Sigmoid colon (tissue), 7 donors: ENCODE data around the gene ZNF486. TPM values are rescaled to one million over a fixed set of nuclear protein-coding genes. Genes with fewer than 3 reads are reported as not detected.
A peak's percentile ranks its signal among the peaks of the same experiment; 100 is the strongest.
"Not testable (repeated sequence)": the region's sequence is repeated elsewhere in the genome, so short reads cannot be mapped to it uniquely, and the experiment has no call there.

ENCODE experiments used
- DNase-seq: peaks from one replicate; pipeline ENCODE4 v3.0.0-alpha.2; 2019
- H3K27ac ChIP-seq, 4 donors: fragments of 200-600 bp; sonication (generic); one replicate each; pipeline ENCODE4 v1.5.1; 2016 to 2019; ENCODE audit warnings: mild to moderate bottlenecking in 1 of 4
- H3K27me3 ChIP-seq, 3 donors: fragments of 200-600 bp; sonication (generic); one replicate each; pipeline ENCODE4 v1.5.1; 2019; ENCODE audit warnings: mild to moderate bottlenecking in 1 of 3
- H3K36me3 ChIP-seq, 4 donors: fragments of 200-600 bp; sonication (generic); one replicate each; pipeline ENCODE4 v1.5.1; 2016 to 2019
- H3K4me1 ChIP-seq, 4 donors: fragments of 200-600 bp; sonication (generic); one replicate each; pipeline ENCODE4 v1.5.1; 2017 to 2019
- H3K4me3 ChIP-seq, 4 donors: fragments of 200-600 bp; sonication (generic); one replicate each; pipeline ENCODE4 v1.5.1; 2017 to 2019; ENCODE audit warnings: mild to moderate bottlenecking in 2 of 4, moderate library complexity in 1 of 4
- H3K9me3 ChIP-seq, 4 donors: fragments of 200-600 bp in 3 of 4; sonication (generic) in 3 of 4; one replicate each; pipeline versions ENCODE4 v1.5.1 to v1.6.1; 2013 to 2019
- CTCF ChIP-seq, 4 experiments: fragments of 450-650 bp in 3 of 4; fragments of 200-600 bp in 1 of 4; IDR thresholded peaks; one replicate each; pipeline ENCODE4 v1.5.1; 2016 to 2019; ENCODE audit warnings: antibody characterized with exemption in 4 of 4, mild to moderate bottlenecking in 3 of 4, moderate library complexity in 2 of 4
- EP300 ChIP-seq, 4 donors: sonication (generic); formaldehyde crosslinking; IDR thresholded peaks; one replicate each; pipeline ENCODE4 v1.6.1; 2017; ENCODE audit warnings: antibody characterized with exemption in 4 of 4
- POLR2A ChIP-seq, 2 donors: fragments of 450-650 bp; IDR thresholded peaks; one replicate each; pipeline ENCODE4 v1.6.1; 2016; ENCODE audit warnings: antibody characterized with exemption in 2 of 2, mild to moderate bottlenecking in 2 of 2, moderate library complexity in 2 of 2
- POLR2AphosphoS5 ChIP-seq, 4 donors: sonication (generic); formaldehyde crosslinking; IDR thresholded peaks; one replicate each; pipeline ENCODE4 v1.6.1; 2017; ENCODE audit warnings: antibody characterized with exemption in 4 of 4
- WGBS, 2 donors: extraction: QIAGEN DNeasy Blood & Tissue Kit; methylation state at CpG; one replicate each; pipeline ENCODE4 v1.1.7; 2013; 5-methylcytosine and 5-hydroxymethylcytosine counted together
- intact Hi-C: fragments of 100-400 bp; cut with DNase I; formaldehyde crosslinking; loops from one replicate; pipeline ENCODE4 v1.15.1; 2023
- polyA plus RNA-seq, 3 donors: library from polyadenylated mRNA; stranded (reverse); fragments of 200-250 nt; gene quantifications; one replicate each; pipeline ENCODE4 v1.2.3, GENCODE V29; 2013
- total RNA-seq, 4 donors: library from RNA; depleted of rRNA; stranded (reverse); fragments of >200 nt; gene quantifications; one replicate each; pipeline ENCODE4 v1.1.0, GENCODE V29; 2016
- donor health status: healthy with polysubstance abuse.
- donor health status: Bipolar disorder and iron deficiency.
- donor health status: healthy.

The ZNF486 gene
- total RNA-seq (1 to 10 TPM; 2.9 to 4.2 (median 3.8) TPM), polyA plus RNA-seq (1 to 10 TPM in 2 of 3 donors, under 1 TPM in 1; 0.92 to 3.5 (median 1.8) TPM)

GRCh38 chr19:20167020-20167644 is at the start of gene ZNF486:
ZNF486 (plus strand) TSS chr19:20167214; CDS start chr19:20167331, 117 bp downstream.
- intact Hi-C loops = loop anchor here (5.0 kb wide), 2 partner anchors 90 to 130 kb away; partner anchors contain the start of genes ZNF682 and ZNF90
- DNase-seq = peak; percentile 98

GRCh38 chr19:20118064-20118839 is 48.8 kb upstream of the ZNF486 start:
- intact Hi-C loops, H3K4me1 ChIP-seq, H3K27ac ChIP-seq, H3K4me3 ChIP-seq, H3K27me3 ChIP-seq, DNase-seq: not testable (repeated sequence)
- 96 to 98% methylated on average over 6 of the region's 6 CpGs for WGBS, 2 donors
- H3K36me3 ChIP-seq = peaks cover 0 to 52% (median 13%) of the 10 kb centered on the region in 4 donors
- H3K9me3 ChIP-seq = peaks cover 24 to 71% (median 52%) of the 10 kb centered on the region in 4 donors

More at GRCh38 chr19:20167020-20167644, at the start of gene ZNF486:
- H3K9me3 ChIP-seq = no peaks in the 10 kb centered on the region
- H3K4me3 ChIP-seq = peak within 1 kb of the TSS; percentile 54 to 71 (median 66)
- WGBS, 2 donors = 4 to 11% methylated on average over 25 of the region's 25 CpGs
- H3K36me3 ChIP-seq = peaks cover 0 to 8% (median 3%) of the 10 kb centered on the region in 4 donors
- H3K27ac ChIP-seq = peak within 1 kb of the TSS; percentile 67 to 85 (median 72)
- H3K27me3 ChIP-seq = no peaks in the 10 kb centered on the region
- peaks cover 0 to 9% (median 7%) of the 10 kb centered on the region in 4 donors for H3K4me1 ChIP-seq
- TF ChIP-seq POLR2AphosphoS5 (IDR thresholded peaks at IDR 0.05) = peak; percentile 49 to 82 (median 78)
- no peak for TF ChIP-seq CTCF (IDR thresholded peaks at IDR 0.05)
- no peak for TF ChIP-seq EP300 (IDR thresholded peaks at IDR 0.05)
- TF ChIP-seq POLR2A (IDR thresholded peaks at IDR 0.05) = peak in 1 of 2 donors; percentile 32

GRCh38 chr19:20124879-20125278 is 42.1 kb upstream of the ZNF486 start:
- 97% methylated on average over 23 of the region's 23 CpGs for WGBS, 2 donors
- no peak for DNase-seq
- H3K9me3 ChIP-seq = peaks cover 7 to 32% (median 28%) of the 10 kb centered on the region in 4 donors
- intact Hi-C loops = no loop called here
- H3K36me3 ChIP-seq = peaks cover 0 to 11% (median 0%) of the 10 kb centered on the region in 4 donors
- no peak for TF ChIP-seq EP300 (IDR thresholded peaks at IDR 0.05)
- no peak for TF ChIP-seq CTCF (IDR thresholded peaks at IDR 0.05)
- TF ChIP-seq POLR2A (IDR thresholded peaks at IDR 0.05) = no peak
- TF ChIP-seq POLR2AphosphoS5 (IDR thresholded peaks at IDR 0.05) = no peak
- no peaks in the 10 kb centered on the region for H3K4me1 ChIP-seq
- no peaks in the 10 kb centered on the region for H3K27me3 ChIP-seq
- no peak overlapping the region for H3K4me3 ChIP-seq
- H3K27ac ChIP-seq = no peak overlapping the region

GRCh38 chr19:20132933-20133332 is 34.1 kb upstream of the ZNF486 start:
- H3K36me3 ChIP-seq, H3K4me1 ChIP-seq, intact Hi-C loops, H3K27me3 ChIP-seq, H3K4me3 ChIP-seq, DNase-seq, H3K27ac ChIP-seq: not testable (repeated sequence)
- peaks cover 0 to 19% (median 6%) of the 10 kb centered on the region in 4 donors for H3K9me3 ChIP-seq
- WGBS, 2 donors = 83 to 84% methylated on average over 2 of the region's 2 CpGs

- 94 to 98% methylated on average over 26 to 27 of the region's 29 CpGs for WGBS, 2 donors
Measured at GRCh38 chr19:20137714-20138113, 29.3 kb upstream of the ZNF486 start.

GRCh38 chr19:20151617-20152145 is 15.3 kb upstream of the ZNF486 start:
- TF ChIP-seq POLR2A (IDR thresholded peaks at IDR 0.05) (no peak), EP300 (IDR thresholded peaks at IDR 0.05) (no peak), POLR2AphosphoS5 (IDR thresholded peaks at IDR 0.05) (no peak), CTCF (IDR thresholded peaks at IDR 0.05) (no peak)

More at GRCh38 chr19:20137714-20138113, 29.3 kb upstream of the ZNF486 start:
- peaks cover 0 to 18% (median 2%) of the 10 kb centered on the region in 4 donors for H3K9me3 ChIP-seq
- DNase-seq, H3K36me3 ChIP-seq, H3K4me1 ChIP-seq, H3K27me3 ChIP-seq, H3K4me3 ChIP-seq, intact Hi-C loops, H3K27ac ChIP-seq: not testable (repeated sequence)

GRCh38 chr19:20152506-20152905 is 14.5 kb upstream of the ZNF486 start:
- H3K9me3 ChIP-seq, H3K4me1 ChIP-seq, DNase-seq, intact Hi-C loops, H3K4me3 ChIP-seq, H3K27me3 ChIP-seq, H3K36me3 ChIP-seq, H3K27ac ChIP-seq: not testable (repeated sequence)
- 78 to 83% methylated on average over 12 to 14 of the region's 15 CpGs for WGBS, 2 donors

More at GRCh38 chr19:20151617-20152145, 15.3 kb upstream of the ZNF486 start:
- no peaks in the 10 kb centered on the region for H3K4me1 ChIP-seq
- no peaks in the 10 kb centered on the region for H3K36me3 ChIP-seq
- H3K27me3 ChIP-seq = no peaks in the 10 kb centered on the region
- WGBS, 2 donors = 81 to 85% methylated on average over 12 of the region's 12 CpGs
- intact Hi-C loops = no loop called here
- H3K4me3 ChIP-seq = no peak overlapping the region
- H3K9me3 ChIP-seq = no peaks in the 10 kb centered on the region
- no peak overlapping the region for H3K27ac ChIP-seq
- no peak for DNase-seq
